Measurements from ENCODE around the gene LTBP1. TPM values are rescaled to one million over a fixed set of nuclear protein-coding genes. Genes with fewer than 3 reads are reported as not detected.

The LTBP1 gene
- total and polyA plus RNA-seq, 2 of the 13 experiments (the other 11 are each of a cell fraction or from before 2014, with no cell fraction given), result 0.12 to 0.22 TPM

- Histone ChIP-seq H3K27me3 (ENCODE audit: control insufficient read depth in 1 of 2, insufficient read depth in 2 of 2, low read length in 2 of 2) (no peaks in the 10 kb centered on the region), H3K9ac (ENCODE audit: insufficient read depth, low read depth, low read length) (no peak overlapping the region), H3K4me1 (ENCODE audit: insufficient read depth, low read length) (peaks cover 20% of the 10 kb centered on the region), H3K4me3 (replicated peaks in 1 of 3; ENCODE audit: insufficient read depth in 1 of 3, low read depth in 2 of 3, low read length in 3 of 3) (no peak overlapping the region), H3K79me2 (ENCODE audit: insufficient read depth, low read length) (no peaks in the 10 kb centered on the region), H3K27ac (ENCODE audit: extremely low read length, insufficient read depth, low read length) (no peak overlapping the region), H2AFZ (ENCODE audit: low read length) (no peak overlapping the region), H4K20me1 (ENCODE audit: insufficient read depth, low read length) (no peaks in the 10 kb centered on the region), H3K4me2 (ENCODE audit: low read depth, low read length) (no peak overlapping the region), H3K9me3 (ENCODE audit: low read length) (no peaks in the 10 kb centered on the region), H3K36me3 (replicated peaks in 1 of 2; ENCODE audit: control insufficient read depth in 1 of 2, insufficient read depth in 2 of 2, low read length in 2 of 2) (no peaks in the 10 kb centered on the region)
- ATAC-seq (no peak), DNase-seq (ENCODE audit: low spot score) (no peak), FAIRE-seq (peak; percentile 12)
- in situ Hi-C loops (cut with HindIII; ENCODE audit: extremely low pct_ligation_motif_present, low pct_unique_long_range_greater_than_20kb), result no loop called here
- ChIA-PET POLR2A (no interaction called here), CTCF (ENCODE audit: low intra/inter-chr PET ratio, low total read pairs) (no interaction called here)
- BruUV-seq (replicated peaks), result no TSS peak
- TF ChIP-seq, protein P1, sequence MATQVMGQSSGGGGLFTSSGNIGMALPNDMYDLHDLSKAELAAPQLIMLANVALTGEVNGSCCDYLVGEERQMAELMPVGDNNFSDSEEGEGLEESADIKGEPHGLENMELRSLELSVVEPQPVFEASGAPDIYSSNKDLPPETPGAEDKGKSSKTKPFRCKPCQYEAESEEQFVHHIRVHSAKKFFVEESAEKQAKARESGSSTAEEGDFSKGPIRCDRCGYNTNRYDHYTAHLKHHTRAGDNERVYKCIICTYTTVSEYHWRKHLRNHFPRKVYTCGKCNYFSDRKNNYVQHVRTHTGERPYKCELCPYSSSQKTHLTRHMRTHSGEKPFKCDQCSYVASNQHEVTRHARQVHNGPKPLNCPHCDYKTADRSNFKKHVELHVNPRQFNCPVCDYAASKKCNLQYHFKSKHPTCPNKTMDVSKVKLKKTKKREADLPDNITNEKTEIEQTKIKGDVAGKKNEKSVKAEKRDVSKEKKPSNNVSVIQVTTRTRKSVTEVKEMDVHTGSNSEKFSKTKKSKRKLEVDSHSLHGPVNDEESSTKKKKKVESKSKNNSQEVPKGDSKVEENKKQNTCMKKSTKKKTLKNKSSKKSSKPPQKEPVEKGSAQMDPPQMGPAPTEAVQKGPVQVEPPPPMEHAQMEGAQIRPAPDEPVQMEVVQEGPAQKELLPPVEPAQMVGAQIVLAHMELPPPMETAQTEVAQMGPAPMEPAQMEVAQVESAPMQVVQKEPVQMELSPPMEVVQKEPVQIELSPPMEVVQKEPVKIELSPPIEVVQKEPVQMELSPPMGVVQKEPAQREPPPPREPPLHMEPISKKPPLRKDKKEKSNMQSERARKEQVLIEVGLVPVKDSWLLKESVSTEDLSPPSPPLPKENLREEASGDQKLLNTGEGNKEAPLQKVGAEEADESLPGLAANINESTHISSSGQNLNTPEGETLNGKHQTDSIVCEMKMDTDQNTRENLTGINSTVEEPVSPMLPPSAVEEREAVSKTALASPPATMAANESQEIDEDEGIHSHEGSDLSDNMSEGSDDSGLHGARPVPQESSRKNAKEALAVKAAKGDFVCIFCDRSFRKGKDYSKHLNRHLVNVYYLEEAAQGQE (IDR thresholded peaks at IDR 0.05; ENCODE audit: borderline replicate concordance in 1 of 2, low read depth in 1 of 2, low read length in 2 of 2), result no peak
- intact Hi-C loops (cut with micrococcal nuclease; ENCODE audit: unreplicated experiment), result no loop called here
- WGBS (ENCODE audit: low lambda C conversion rate), result 35% methylated on average over 2 of the region's 2 CpGs
These were observed 71.5 kb downstream of the LTBP1 start for GRCh38 chr2:33018271-33018670.

GRCh38 chr2:33019796-33020195, 73.0 kb downstream of the LTBP1 start:
- Histone ChIP-seq H3K9ac (ENCODE audit: insufficient read depth, low read depth, low read length) (no peak overlapping the region), H4K20me1 (ENCODE audit: insufficient read depth, low read length) (no peaks in the 10 kb centered on the region), H3K27me3 (ENCODE audit: control insufficient read depth in 1 of 2, insufficient read depth in 2 of 2, low read length in 2 of 2) (no peaks in the 10 kb centered on the region), H3K27ac (ENCODE audit: extremely low read length, insufficient read depth, low read length) (no peak overlapping the region), H3K36me3 (replicated peaks in 1 of 2; ENCODE audit: control insufficient read depth in 1 of 2, insufficient read depth in 2 of 2, low read length in 2 of 2) (no peaks in the 10 kb centered on the region), H3K4me1 (ENCODE audit: insufficient read depth, low read length) (peaks cover 13% of the 10 kb centered on the region), H3K9me3 (ENCODE audit: low read length) (peaks cover 3% of the 10 kb centered on the region), H3K4me3 (replicated peaks in 1 of 3; ENCODE audit: insufficient read depth in 1 of 3, low read depth in 2 of 3, low read length in 3 of 3) (no peak overlapping the region), H2AFZ (ENCODE audit: low read length) (no peak overlapping the region), H3K4me2 (ENCODE audit: low read depth, low read length) (no peak overlapping the region), H3K79me2 (ENCODE audit: insufficient read depth, low read length) (no peaks in the 10 kb centered on the region)
- in situ Hi-C loops (cut with HindIII; ENCODE audit: extremely low pct_ligation_motif_present, low pct_unique_long_range_greater_than_20kb), result no loop called here
- DNase-seq (ENCODE audit: low spot score) (no peak), ATAC-seq (no peak), FAIRE-seq (no peak)
- no peak for TF ChIP-seq ZNF562 (CRISPR knock-in tag; IDR thresholded peaks at IDR 0.05; ENCODE audit: borderline replicate concordance)
- no peak for TF ChIP-seq TBX3 (IDR thresholded peaks at IDR 0.05; ENCODE audit: borderline replicate concordance)
- no peak for TF ChIP-seq HMGA1 (CRISPR knock-in tag; conservative IDR thresholded peaks at IDR 0.05)
- TF ChIP-seq KDM3A (CRISPR knock-in tag; IDR thresholded peaks at IDR 0.05; ENCODE audit: low read depth), result no peak
- no peak for TF ChIP-seq ARNT2 (CRISPR knock-in tag; IDR thresholded peaks at IDR 0.05; ENCODE audit: low read depth)
- TF ChIP-seq ZNF337 (CRISPR knock-in tag; IDR thresholded peaks at IDR 0.05; ENCODE audit: borderline replicate concordance, low read depth), result no peak
- TF ChIP-seq, protein P2, sequence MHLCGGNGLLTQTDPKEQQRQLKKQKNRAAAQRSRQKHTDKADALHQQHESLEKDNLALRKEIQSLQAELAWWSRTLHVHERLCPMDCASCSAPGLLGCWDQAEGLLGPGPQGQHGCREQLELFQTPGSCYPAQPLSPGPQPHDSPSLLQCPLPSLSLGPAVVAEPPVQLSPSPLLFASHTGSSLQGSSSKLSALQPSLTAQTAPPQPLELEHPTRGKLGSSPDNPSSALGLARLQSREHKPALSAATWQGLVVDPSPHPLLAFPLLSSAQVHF (CRISPR knock-in tag; IDR thresholded peaks at IDR 0.05), result no peak
- TF ChIP-seq ZNF207 (IDR thresholded peaks at IDR 0.05; ENCODE audit: borderline replicate concordance), result no peak
- no peak for TF ChIP-seq EZH2 (conservative IDR thresholded peaks at IDR 0.05; ENCODE audit: low read depth, low read length)
- intact Hi-C loops (cut with micrococcal nuclease; ENCODE audit: unreplicated experiment), result no loop called here
- ChIA-PET CTCF (ENCODE audit: low intra/inter-chr PET ratio, low total read pairs) (no interaction called here), POLR2A (no interaction called here)
- WGBS (ENCODE audit: low lambda C conversion rate), result 57% methylated on average over 7 of the region's 7 CpGs
- no TSS peak for BruUV-seq (replicated peaks)

All from HepG2 (cell line).